NCI-H345 treated with DMSO at 0.1 percent for 48 hours (cell line): ENCODE data around the gene CHN2.

ENCODE experiments used
- DNase-seq: peaks from one replicate; lab custom pipeline; 2025; ENCODE audit not compliant: unreplicated experiment; lab: John Stamatoyannopoulos, UW

CHN2 gene

DNA sequence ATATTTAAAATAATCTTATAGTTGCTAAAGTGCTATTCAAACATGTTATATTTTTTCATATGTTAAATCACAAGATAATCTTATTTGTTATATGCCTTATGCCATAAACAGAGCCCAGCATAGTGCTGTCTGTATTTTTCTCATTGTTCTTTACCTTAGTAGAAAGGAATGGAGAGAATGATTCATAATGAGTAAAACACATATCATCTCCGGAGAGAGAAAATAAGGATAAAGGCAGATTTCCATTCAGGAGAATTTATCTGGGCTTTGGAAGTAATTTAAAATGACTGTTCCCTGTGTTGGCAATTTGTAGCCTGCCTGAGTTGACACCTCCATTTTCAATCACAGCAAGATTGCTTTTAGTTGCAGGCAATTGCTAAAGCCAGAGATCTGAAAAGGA, 30.2 kb downstream of the CHN2 start:
- DNase-seq = no peak

DNA sequence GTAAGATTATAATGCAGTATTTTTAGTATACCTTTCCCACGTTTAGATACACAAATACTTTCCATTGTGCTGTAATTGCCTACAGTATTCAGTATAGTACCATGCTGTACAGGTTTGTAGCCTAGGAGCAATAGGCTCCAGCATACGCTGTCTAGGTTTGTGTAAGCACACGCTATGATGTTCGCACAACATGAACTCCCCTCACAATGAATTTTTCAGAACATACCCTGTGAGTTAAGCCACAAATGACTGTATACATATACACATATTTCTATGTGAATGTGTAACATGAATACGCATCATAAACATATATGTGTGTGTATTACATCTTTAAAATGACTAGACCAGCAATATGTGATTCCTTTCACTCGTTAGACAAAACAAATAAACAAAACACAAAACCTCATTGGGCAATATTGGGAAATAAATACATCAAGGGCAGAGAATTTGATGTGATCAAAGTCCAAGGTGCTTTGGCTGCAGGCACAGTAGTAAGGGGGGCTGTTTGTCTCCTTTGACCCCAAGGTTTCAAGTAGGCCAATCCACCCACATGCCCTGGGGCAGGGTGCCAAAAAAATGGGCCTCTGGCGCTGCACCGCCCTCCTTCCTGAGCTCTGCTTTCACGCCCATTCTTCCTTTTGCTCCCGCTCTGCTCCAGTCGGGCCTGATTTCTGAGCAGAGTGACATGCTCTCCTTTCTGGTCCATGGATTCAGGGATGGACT, 33.9 kb downstream of the CHN2 start:
- no peak for DNase-seq

DNA sequence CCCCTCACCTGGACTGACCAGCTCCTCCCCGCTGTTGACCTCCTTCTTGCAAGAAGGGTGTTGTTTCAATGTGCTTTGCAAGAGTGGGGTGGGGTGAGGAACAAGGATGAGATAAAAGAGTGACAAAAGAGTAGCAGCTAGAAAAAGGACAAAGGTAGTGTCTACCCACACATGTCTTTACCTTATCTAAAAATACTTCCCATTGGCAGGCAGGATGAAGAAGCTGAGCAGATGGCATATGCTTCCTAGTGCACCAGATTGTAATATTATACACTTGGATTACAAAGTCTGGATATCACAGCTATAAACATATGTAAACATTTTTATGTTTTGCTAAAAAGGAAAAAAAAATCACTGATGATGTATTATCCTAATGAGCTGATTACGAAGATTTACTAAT, 34.5 kb downstream of the CHN2 start:
- DNase-seq = no peak

- no peak for DNase-seq
Observed at GRCh38 chr7:29229946-29230345, 35.4 kb downstream of the CHN2 start.

DNA sequence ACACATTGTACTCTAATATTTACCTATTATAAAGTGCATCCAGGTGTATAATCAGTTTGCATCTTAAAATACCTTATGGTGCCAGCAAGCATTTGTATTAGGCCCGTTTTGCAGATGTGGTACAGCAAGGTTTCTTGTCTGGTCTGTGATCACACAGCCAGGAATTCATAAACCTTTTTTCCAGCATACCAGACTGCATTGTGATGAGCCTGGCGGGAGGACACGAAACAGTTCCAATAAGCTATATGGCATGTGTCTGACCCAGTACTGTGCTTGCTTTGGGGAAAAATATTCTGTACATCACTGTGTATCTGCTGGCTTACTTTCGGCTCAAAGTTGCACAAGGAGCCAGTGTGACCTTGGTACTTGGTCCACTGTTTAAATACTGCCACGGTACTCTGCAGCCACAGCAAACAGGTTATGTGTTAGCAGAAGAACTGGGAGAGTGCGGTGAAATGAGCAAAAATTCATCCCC, 36.3 kb downstream of the CHN2 start:
- DNase-seq = no peak

- DNase-seq = no peak
Observed at GRCh38 chr7:29231671-29232232, 37.2 kb downstream of the CHN2 start.

- DNase-seq = no peak
Observed at GRCh38 chr7:29234438-29234837, 39.9 kb downstream of the CHN2 start.

- no peak for DNase-seq
Observed at GRCh38 chr7:29236071-29236580, 41.6 kb downstream of the CHN2 start.

DNA sequence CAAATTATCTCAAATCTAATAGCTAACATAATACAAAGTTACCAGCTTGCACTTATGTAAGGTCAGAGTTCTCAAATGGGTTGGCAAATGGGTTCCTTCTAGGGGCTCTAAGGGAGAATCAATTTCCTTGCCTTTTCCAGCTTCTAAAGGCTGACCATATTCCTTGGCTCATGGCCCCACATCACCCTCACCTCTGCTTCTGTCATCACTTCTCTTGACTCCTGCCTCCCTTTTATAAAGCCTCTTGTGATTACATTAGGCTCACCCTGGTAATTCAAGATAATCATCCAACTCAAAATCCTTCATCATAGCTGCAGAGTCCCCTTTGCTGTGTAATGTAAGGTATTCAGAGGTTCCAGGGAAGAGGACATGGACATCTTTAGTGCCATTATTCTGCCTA, 42.1 kb downstream of the CHN2 start:
- no peak for DNase-seq

DNA sequence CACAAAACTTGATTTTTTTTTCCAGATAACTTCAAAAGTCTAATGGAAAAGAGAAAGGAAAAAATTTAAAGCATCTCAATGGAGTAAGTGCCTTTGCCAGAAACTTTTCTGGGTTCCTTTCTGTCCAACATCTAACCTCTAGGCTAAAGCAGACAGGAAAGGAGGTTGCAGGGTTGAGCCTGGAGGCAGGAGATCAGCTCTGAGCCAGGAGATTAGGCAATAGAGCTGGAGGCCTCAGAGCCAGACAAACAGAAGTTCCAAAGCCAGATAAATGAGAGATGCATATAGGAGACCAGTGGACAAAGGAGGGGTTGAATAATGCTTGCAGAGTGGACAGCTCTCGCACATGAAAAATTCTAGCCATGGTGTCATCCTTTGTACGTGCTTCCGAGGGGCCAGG, 42.9 kb downstream of the CHN2 start:
- no peak for DNase-seq

DNA sequence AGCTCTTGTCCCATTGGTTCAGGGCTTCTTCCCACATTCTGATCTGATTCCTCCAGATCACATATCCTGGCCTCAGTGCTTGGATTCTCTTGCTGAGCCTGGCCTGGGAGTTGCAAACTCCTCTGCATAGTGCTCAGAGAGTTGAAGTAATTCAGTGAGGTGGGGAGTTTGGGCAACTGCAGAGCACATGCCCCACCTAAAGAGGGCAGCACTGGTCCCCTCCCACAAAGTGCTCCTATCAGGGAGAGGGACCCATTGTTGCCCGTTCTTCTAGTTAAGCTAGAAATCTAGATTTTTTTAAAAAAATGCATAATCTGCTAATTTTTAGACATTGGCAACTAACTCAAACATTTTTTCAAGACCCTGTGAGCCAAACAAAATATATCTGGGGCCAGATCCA, 45.1 kb downstream of the CHN2 start:
- DNase-seq = no peak

DNA sequence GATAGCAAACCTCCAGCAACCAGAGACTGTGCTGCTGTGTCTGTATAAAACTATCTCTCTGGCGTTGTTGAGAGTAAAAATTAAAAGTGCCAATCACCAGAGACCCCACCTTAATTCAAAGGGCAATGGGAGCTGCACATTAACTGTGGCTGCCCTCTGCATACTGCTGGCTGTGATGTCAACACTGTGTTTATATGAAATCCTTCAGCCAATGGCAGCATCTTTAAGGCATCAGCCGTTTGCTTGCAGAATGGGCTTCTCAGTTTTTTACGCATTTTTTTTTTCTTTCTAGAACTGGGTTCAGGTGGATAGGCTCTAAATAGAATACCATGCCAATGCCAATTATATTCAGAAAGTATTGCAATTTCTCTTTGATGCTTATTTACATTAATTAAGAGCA, 47.7 kb downstream of the CHN2 start:
- DNase-seq = no peak

DNA sequence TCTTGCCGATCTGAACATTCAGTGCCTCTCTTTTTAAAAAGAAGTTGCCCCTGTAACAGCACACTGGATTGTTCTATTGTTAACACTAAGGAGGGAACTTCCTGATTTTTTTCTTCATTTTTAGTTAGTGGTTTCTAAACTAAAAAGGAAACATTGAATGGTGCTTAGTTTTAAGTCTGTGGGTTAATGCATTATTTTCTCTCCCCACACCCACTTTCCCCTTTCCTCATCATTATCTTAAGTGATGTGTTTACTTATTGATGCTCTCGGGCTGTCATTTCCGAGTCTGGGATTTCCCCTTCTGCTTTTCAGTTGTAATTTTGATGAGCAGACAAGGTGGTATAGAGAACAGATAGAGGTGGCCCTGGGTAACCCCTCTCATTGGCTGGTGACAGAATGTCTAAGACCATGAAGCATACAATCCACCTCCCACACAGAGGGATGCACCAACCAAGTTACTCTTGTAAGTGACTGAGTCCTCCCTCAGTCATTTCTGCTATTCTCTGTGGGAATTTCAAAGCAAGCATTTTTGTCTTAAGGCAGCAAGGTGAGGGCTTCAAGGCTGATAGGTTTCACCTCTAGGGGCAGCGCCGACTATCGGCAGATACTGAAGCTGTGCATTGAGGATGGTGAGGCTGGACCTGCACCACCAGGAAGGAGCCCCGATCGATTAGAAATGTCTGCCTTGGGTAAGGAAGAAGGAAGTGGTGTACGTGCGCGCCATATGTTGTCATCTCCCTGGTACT, 49.5 kb downstream of the CHN2 start:
- no peak for DNase-seq

GRCh38 chr7:29247224-29247962, 52.8 kb downstream of the CHN2 start:
- no peak for DNase-seq

DNA sequence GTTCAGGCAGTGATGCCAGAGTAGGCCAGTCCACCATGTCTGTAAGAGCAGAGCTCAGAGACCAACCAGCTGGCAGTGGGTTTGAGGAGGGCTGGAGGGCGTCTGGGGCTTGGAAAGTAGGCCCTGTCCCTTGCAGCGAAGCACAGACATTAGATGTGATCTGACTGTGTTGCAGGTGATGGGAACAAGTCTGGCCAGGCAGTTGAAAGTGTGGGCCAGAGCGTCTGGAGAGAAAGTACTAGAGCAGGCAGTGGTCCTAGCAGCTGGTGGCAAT, 53.3 kb downstream of the CHN2 start:
- no peak for DNase-seq

- no peak for DNase-seq
Observed at GRCh38 chr7:29248713-29249382, 54.3 kb downstream of the CHN2 start.

DNA sequence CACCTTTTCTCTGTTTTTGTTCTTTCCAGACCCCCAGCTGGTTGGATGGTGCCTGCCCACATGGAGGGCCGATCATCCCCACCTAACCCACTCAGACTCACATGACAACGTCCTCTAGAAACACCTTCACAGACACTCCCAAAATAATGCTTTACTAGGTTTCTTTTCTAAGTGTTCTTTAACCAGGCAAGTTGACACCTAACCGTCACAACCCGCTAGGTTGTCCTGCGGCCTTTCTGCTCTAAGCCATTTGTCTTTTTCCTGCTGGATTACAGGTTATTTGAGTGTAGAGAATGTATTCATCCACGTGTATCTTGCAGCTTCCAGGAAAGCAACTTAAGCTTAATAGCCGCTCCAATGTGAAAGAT, 54.8 kb downstream of the CHN2 start:
- DNase-seq = no peak

DNA sequence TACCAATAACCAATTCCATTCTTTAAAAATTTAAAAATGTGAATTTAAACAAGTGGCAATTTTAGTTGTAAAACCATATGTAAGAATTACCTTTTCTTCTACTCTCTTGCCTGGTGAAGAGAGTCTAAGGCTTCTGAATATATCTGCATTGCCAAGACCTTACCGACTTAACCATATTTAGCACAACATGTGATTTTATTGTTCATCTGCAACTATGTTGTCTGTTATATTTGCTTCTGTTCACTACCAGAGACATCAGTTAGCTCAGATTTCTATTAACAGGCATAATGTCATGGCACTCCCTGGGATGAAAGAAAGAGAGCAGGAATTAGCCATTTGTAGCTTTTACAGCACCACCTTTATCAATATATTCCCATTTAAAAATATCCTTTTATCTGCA, 55.3 kb downstream of the CHN2 start:
- no peak for DNase-seq

DNA sequence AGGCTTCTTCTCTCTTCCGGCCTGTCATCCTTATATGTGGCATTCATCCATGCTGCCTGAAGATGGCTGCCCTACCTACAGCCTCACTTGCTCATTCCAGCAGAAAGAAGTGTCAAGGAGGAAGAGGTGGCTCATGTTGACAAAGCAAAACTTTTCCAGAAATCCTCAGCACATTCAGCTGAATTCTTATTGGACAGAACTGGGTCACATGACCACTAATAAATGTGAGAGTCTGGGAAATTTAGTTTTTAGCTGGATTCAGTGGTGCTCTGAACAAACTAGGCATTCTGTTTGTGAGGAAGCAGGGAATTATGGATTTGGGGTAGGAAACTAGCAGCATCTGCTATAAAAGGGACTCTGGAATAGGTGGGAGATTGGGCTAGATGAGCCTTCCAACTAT, 58.6 kb downstream of the CHN2 start:
- DNase-seq = no peak

GRCh38 chr7:29254591-29254990, 60.0 kb downstream of the CHN2 start:
- no peak for DNase-seq

DNA sequence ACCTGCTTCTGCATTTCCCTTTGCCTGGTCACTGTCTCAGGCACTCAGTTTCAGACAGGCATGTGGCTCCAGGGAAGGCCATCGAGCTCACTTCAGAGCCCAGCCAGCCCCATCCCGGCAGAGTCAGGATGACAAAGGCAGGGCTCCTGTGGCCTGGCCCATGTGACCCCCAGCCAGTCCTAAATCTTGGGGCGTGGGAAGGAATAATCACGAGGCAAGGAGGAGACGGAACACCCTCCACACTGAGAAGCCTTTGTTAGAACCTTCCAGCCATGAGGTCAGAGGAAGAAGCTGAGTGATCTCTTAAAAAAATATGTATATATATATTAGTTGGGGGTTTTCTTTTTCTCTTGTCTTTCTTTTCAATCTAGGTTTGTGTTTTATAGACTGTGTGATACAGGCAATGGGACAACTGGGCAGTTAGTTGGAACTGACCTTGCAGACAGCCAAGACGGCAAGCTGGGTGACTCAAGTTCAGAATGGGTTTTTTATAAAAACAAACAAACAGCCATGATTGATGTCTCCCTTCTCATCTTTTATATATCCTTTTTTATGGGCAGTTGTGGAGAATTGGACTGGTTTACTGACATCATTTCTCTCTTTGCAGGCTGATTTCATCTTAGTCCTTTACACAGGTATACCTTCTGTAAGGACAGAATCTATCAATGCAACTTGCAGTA, 60.8 kb downstream of the CHN2 start:
- no peak for DNase-seq
